GM19324 (cell line): Measurements from ENCODE around the gene OR7G1.
"Not testable (repeated sequence)": the region's sequence is repeated elsewhere in the genome, so short reads cannot be mapped to it uniquely, and the experiment has no call there.

Experiments
- ATAC-seq: cut with Tn5 transposase; IDR thresholded peaks from one replicate; pipeline ENCODE4 v1.9.1; 2021; ENCODE audit warnings: mild to moderate bottlenecking, moderate library complexity; ENCODE audit not compliant: unreplicated experiment, low FRiP score

Gene OR7G1

GRCh38 chr19:9086761-9087160 is 28.8 kb downstream of the OR7G1 start, which contains the start of gene OR1M1:
Gene OR1M1, plus strand, starts transcription at chr19:9087061. Its CDS starts 6,184 bp downstream, at chr19:9093245.
- no peak for ATAC-seq

- no peak for ATAC-seq
Measured at GRCh38 chr19:9078651-9079050, 36.9 kb downstream of the OR7G1 start.

GRCh38 chr19:9076901-9077300 is 38.7 kb downstream of the OR7G1 start:
- ATAC-seq, result no peak

- no peak for ATAC-seq
Measured at GRCh38 chr19:9075064-9075949, 40.3 kb downstream of the OR7G1 start.

GRCh38 chr19:9073806-9074205 is 41.8 kb downstream of the OR7G1 start:
- no peak for ATAC-seq

- ATAC-seq, result not testable (repeated sequence)
Measured at GRCh38 chr19:9071720-9072119, 43.8 kb downstream of the OR7G1 start.

- ATAC-seq, result no peak
Measured at GRCh38 chr19:9070066-9070465, 45.5 kb downstream of the OR7G1 start.

GRCh38 chr19:9065457-9066014 is 50.0 kb downstream of the OR7G1 start:
- no peak for ATAC-seq
